ENCODE data around the gene MAPK7. TPM values are rescaled to one million over a fixed set of nuclear protein-coding genes. Genes with fewer than 3 reads are reported as not detected.

MAPK7 gene
- total RNA-seq, 1 donor from 2014 or later, result 44.3 TPM

DNA sequence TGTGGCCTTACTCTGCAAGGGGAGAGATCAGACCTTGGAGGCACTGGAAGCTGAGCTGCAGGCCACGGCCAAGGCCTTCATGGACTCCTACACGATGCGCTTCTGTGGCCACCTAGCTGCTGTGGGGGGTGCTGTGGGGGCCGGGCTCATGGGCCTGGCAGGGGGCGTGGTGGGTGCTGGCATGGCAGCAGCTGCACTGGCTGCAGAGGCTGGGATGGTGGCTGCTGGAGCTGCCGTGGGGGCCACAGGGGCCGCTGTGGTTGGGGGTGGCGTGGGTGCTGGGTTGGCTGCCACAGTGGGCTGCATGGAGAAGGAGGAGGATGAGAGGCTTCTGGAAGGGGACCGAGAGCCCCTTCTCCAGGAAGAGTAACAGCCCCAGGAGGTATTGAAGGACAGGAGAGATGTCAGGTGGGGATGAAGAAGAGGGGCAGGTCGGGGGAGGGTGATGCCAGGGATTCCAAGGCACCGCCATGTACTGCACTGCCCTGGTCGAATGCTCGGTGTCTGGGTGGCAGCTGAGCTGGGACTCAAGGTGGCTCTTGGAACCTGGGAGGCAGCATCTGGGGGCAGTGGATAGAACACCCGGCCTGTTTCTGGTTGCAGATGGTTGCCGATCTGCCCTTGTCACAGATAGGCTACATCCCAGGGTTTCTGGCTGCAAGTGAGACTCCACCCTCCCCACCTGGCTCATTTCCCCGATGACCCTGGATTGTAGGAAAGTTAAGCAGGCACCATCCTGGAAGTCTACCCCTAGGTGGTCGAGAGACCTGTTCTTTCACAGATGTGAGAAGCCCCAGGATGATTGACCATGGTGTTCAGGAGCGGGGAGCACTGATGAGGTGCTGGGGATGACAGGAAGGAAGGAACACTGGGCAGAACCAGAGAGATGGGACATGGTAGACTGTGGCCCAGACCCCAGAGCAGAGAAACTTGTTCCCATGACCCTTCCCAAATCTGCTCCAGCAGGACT lies 37.8 kb downstream of the MAPK7 start:
- Mint-ChIP-seq H3K27ac (no peak overlapping the region), H3K36me3 (no peaks in the 10 kb centered on the region), H3K9me3 (no peaks in the 10 kb centered on the region)

DNA sequence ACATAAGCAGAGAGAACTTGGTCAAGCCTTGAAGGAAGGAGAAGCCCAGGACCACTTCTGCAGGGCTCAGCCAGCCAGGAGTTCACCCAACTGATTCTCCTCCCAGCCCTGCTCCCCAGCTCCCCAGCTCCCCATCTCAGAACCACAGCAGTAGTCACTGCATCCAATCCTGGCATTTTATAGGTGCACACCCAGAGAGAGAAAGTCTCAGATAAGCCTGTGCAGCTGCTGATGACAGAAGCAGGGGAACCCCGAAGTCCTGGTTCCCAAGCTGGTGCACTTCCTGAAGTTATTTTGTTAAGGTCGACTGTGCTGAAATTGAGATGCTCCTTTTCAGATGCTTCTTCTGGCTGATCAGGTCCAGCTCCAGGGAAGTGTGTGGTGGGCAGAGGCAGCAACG lies 39.3 kb downstream of the MAPK7 start:
- peaks cover 4% of the 10 kb centered on the region for H3K27me3 Mint-ChIP-seq
- H3K36me3 Mint-ChIP-seq, result no peaks in the 10 kb centered on the region
- TF ChIP-seq, protein P1, sequence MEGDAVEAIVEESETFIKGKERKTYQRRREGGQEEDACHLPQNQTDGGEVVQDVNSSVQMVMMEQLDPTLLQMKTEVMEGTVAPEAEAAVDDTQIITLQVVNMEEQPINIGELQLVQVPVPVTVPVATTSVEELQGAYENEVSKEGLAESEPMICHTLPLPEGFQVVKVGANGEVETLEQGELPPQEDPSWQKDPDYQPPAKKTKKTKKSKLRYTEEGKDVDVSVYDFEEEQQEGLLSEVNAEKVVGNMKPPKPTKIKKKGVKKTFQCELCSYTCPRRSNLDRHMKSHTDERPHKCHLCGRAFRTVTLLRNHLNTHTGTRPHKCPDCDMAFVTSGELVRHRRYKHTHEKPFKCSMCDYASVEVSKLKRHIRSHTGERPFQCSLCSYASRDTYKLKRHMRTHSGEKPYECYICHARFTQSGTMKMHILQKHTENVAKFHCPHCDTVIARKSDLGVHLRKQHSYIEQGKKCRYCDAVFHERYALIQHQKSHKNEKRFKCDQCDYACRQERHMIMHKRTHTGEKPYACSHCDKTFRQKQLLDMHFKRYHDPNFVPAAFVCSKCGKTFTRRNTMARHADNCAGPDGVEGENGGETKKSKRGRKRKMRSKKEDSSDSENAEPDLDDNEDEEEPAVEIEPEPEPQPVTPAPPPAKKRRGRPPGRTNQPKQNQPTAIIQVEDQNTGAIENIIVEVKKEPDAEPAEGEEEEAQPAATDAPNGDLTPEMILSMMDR (conservative IDR thresholded peaks at IDR 0.05), result no peak
- no peak overlapping the region for H3K27ac Mint-ChIP-seq
- no peak for DNase-seq (ENCODE audit: extremely low spot score, unreplicated experiment)
- H3K9me3 Mint-ChIP-seq, result no peaks in the 10 kb centered on the region
- no peak overlapping the region for H3K4me3 Mint-ChIP-seq
- no peaks in the 10 kb centered on the region for H3K4me1 Mint-ChIP-seq (ENCODE audit: unreplicated experiment)

More for the DNA sequence above, 37.8 kb downstream of the MAPK7 start:
- Mint-ChIP-seq H3K4me3 (no peak overlapping the region), H3K4me1 (ENCODE audit: unreplicated experiment) (no peaks in the 10 kb centered on the region), H3K27me3 (peaks cover 4% of the 10 kb centered on the region)
- no peak for DNase-seq (ENCODE audit: extremely low spot score, unreplicated experiment)
- TF ChIP-seq, protein P1 (conservative IDR thresholded peaks at IDR 0.05), result no peak

DNA sequence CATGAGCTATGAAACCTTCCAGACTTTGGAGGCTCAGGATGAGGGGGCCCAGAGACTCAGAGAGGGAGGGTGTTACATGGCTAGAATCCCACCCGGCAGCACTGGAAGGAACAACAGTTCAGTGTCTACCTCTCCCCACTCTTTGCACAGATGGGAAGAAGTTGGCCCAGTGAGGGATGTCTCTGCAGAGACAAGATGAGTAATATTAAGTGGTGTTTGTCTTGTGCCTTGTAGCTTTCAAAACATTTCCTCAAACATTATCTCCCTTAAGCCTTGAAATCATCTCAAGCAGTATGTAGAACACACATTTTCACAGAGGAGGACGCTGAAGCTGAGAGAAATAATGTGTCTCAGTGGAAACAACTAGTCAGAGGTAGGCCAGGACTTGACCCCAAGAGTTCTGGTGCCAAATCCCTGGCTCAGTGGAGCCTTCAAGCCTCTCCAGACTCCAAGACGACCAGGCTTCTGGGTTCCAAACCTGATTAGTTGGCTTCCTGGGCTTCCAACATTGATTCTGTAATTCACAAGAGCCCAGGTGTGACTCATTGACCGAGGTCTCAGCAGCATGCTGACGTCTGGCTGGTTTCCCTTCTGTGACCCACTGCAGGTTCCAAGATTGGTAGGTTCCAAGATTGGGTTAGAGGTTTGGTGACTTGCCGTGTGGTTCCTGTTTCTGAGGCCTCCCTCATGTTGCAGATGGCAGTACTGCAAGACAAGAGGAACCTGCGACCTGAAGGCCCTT lies 40.1 kb downstream of the MAPK7 start:
- H3K36me3 Mint-ChIP-seq, result no peaks in the 10 kb centered on the region
- no peak overlapping the region for H3K4me3 Mint-ChIP-seq
- no peak for DNase-seq (ENCODE audit: extremely low spot score, unreplicated experiment)
- no peak overlapping the region for H3K27ac Mint-ChIP-seq
- no peaks in the 10 kb centered on the region for H3K9me3 Mint-ChIP-seq
- TF ChIP-seq, protein P1 (conservative IDR thresholded peaks at IDR 0.05), result no peak
- no peaks in the 10 kb centered on the region for H3K4me1 Mint-ChIP-seq (ENCODE audit: unreplicated experiment)
- H3K27me3 Mint-ChIP-seq, result peaks cover 4% of the 10 kb centered on the region

DNA sequence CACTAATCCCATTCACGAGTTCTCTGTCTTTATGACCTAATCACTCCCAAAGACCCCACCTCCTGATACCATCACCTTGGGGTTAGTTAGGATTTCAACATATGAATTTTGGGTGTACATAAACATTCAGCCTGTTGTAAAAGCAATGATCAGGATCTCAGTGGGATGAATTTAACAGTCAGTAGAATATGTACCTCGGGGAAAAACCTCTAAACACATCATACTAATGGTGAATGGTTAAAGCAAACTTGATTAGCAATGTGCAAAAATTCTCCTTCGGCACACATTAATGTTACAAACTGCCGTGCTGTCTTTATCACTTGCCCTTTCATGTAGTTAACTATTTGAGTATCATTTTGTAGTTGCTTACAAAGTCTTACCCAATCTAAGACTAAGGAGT lies 42.9 kb downstream of the MAPK7 start:
- Mint-ChIP-seq H3K9me3 (no peaks in the 10 kb centered on the region), H3K4me3 (no peak overlapping the region), H3K36me3 (no peaks in the 10 kb centered on the region), H3K27ac (no peak overlapping the region), H3K4me1 (ENCODE audit: unreplicated experiment) (peaks cover 4% of the 10 kb centered on the region), H3K27me3 (peaks cover 4% of the 10 kb centered on the region)
- DNase-seq (ENCODE audit: extremely low spot score, unreplicated experiment), result no peak
- TF ChIP-seq, protein P1 (conservative IDR thresholded peaks at IDR 0.05), result no peak

DNA sequence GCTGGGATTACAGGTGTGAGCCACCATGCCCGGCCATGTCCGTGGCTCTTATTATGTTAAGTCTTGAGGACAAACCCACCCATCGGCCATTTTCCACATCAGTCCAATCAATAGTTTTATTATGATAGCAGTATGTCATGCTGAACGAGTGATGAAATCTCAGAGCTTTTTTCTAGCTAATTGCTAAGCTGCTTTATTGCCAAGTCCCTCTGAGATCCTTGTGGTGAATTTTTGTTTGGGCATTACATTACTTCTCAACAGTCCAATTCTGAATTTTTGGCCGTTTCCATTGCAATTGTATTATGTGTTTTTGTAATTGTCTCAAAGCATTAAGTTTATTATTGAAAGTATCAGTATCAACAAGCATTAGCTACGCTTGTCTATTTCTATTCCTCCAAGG lies 43.6 kb downstream of the MAPK7 start:
- TF ChIP-seq, protein P1 (conservative IDR thresholded peaks at IDR 0.05), result no peak
- Mint-ChIP-seq H3K9me3 (no peaks in the 10 kb centered on the region), H3K4me1 (ENCODE audit: unreplicated experiment) (peaks cover 4% of the 10 kb centered on the region), H3K27ac (no peak overlapping the region), H3K4me3 (no peak overlapping the region), H3K36me3 (no peaks in the 10 kb centered on the region), H3K27me3 (peaks cover 1% of the 10 kb centered on the region)
- no peak for DNase-seq (ENCODE audit: extremely low spot score, unreplicated experiment)

Measured in type B pancreatic cell (in vitro differentiated cells).